Fibroblast of gingiva (primary cell): ENCODE data around the gene HDAC8.

Source experiments
- DNase-seq: peaks from one replicate; pipeline ENCODE4 v3.0.0-alpha.2; 2011; ENCODE audit warnings: low read depth

The HDAC8 gene

GRCh38 chrX:72282302-72282701, 290.3 kb downstream of the HDAC8 start:
- DNase-seq, result no peak

GRCh38 chrX:72280321-72280845, 292.3 kb downstream of the HDAC8 start:
- DNase-seq, result no peak
